Aorta (tissue), 5 donors: Measurements from ENCODE around the gene SH3RF3. TPM values are rescaled to one million over a fixed set of nuclear protein-coding genes. Genes with fewer than 3 reads are reported as not detected.

Experiments
- ATAC-seq: fragments of 200-7000 bp; cut with Tn5 transposase; one replicate; pipeline ENCODE4 v1.9.1; 2022; ENCODE audit warnings: moderate library complexity; ENCODE audit not compliant: low FRiP score
- DNase-seq, 2 donors: peaks; one replicate each; pipeline ENCODE4 v3.0.0-alpha.2; 2020
- H3K27ac ChIP-seq, 2 donors: one replicate each; pipeline ENCODE4 v1.5.1; 2013; ENCODE audit warnings: low read length in 2 of 2, mild to moderate bottlenecking in 2 of 2, moderate library complexity in 2 of 2, control low read depth in 1 of 2, inconsistent platforms in 1 of 2, low read depth in 1 of 2
- H3K27me3 ChIP-seq, 2 donors: one replicate each; pipeline ENCODE4 v1.6.1; 2013; ENCODE audit warnings: control low read depth in 1 of 2, low read length in 1 of 2, mild to moderate bottlenecking in 1 of 2, moderate library complexity in 1 of 2; ENCODE audit not compliant: insufficient read depth in 2 of 2, control insufficient read depth in 1 of 2
- H3K36me3 ChIP-seq, 2 donors: one replicate each; pipeline ENCODE4 v1.6.1; 2013; ENCODE audit warnings: control low read depth in 1 of 2, low read length in 1 of 2, mild to moderate bottlenecking in 1 of 2; ENCODE audit not compliant: insufficient read depth in 2 of 2, control insufficient read depth in 1 of 2
- H3K4me1 ChIP-seq, 2 donors: one replicate each; pipeline ENCODE4 v1.6.1; 2013; ENCODE audit warnings: low read length in 2 of 2, control low read depth in 1 of 2, mild to moderate bottlenecking in 1 of 2, moderate library complexity in 1 of 2; ENCODE audit not compliant: insufficient read depth in 2 of 2, control insufficient read depth in 1 of 2
- H3K4me3 ChIP-seq, 2 donors: one replicate each; pipeline ENCODE4 v1.5.1; 2013; ENCODE audit warnings: low read length in 2 of 2, control low read depth in 1 of 2, mild to moderate bottlenecking in 1 of 2
- H3K9me3 ChIP-seq: one replicate; pipeline ENCODE4 v1.6.1; 2013; ENCODE audit warnings: mild to moderate bottlenecking, low read length; ENCODE audit not compliant: control insufficient read depth
- WGBS, 2 donors: extraction: QIAGEN DNeasy Blood & Tissue Kit; methylation state at CpG; one replicate each; pipeline ENCODE4 v1.1.7; 2013; 5-methylcytosine and 5-hydroxymethylcytosine counted together
- intact Hi-C, 2 donors: fragments of 100-400 bp; cut with DNase I; formaldehyde crosslinking; loops; one replicate each; pipeline versions ENCODE4 v1.14.2 to v1.15.0; 2022
- polyA plus RNA-seq, 2 donors: library from polyadenylated mRNA; stranded (reverse); fragments of 200-250 nt; gene quantifications; one replicate each; pipeline ENCODE4 v1.2.3, GENCODE V29; 2013
- total RNA-seq, 2 donors: library from RNA; stranded (reverse); fragmentation: NEBNext Ultra II Directional; extraction: Animal tissue kit (Norgen Biotek cat#: 25700); gene quantifications; one replicate each; pipeline ENCODE4 v1.2.1, GENCODE V29; 2021
- donor health status: healthy with polysubstance abuse.
- donor health status: Bipolar disorder and iron deficiency.
- donor health status: DM: no; HTN: no; CAD: no.
- donor health status: DM: no; HTN: no; CAD: no.
- donor health status: DM: yes; HTN: yes; CAD: no.

Gene SH3RF3
- total and polyA plus RNA-seq, 4 donors: 3.1 to 24.4 (median 18.0) TPM

DNA sequence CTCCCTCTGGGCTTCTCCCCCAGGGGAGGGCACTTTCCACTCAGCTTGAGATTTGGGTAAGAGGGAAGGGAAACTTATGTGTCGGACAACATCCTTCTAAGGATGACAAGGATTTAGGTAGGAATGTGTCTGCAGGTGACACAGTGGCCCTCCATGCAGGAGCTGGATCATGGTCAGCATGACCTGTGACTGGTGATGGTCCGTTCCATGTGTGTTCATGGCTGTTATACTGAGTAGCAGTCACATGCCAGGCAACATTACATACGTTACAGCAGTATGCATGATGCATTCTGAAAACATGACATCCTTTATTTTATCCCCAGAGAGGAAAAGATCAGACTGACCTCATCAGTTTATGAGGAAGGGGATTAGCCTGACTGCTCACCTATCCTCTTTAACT is 292.6 kb downstream of the SH3RF3 start:
- no peak overlapping the region for H3K4me3 ChIP-seq
- intact Hi-C loops: no loop called here
- no peaks in the 10 kb centered on the region for H3K9me3 ChIP-seq
- ATAC-seq (no peak), DNase-seq (peak in 1 of 2 donors; percentile 15)
- WGBS, 2 donors: 91 to 92% methylated on average over 3 of the region's 3 CpGs
- H3K27me3 ChIP-seq: no peaks in the 10 kb centered on the region
- H3K4me1 ChIP-seq: peaks cover 0 to 4% of the 10 kb centered on the region in 2 donors
- peaks cover 0 to 2% of the 10 kb centered on the region in 2 donors for H3K36me3 ChIP-seq
- H3K27ac ChIP-seq: no peak overlapping the region

DNA sequence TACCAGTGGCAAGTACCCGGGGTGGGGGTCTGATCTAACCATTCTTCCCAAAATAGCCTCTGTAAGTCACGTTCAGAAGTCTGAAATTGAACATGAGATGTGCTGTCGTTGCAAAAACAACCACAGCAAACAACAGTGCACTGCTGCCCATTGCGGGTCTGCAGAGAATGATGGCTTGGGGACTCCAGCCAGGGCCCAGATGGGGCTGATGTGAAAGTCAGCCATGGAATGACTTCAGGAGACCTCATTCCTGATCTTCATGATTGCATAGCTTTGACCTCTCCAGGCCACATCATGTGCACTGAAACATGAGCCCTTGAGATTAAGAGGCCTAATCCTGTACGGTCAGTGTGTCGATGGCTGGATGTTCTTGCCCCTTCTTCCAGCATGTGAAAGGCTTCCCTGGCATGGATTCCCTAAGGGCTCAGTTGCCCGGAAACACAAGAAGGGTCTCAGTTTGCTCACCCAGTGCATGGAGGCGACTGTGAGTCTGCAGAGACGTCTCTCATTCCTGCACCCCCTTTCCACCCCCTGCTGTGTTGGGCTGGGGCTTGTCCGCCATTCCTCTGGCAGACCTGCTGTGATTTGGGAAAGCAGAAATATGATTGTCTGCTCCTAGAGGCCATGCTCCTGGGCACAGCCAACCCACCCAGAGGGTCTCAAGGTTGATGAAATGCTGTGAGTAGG is 293.2 kb downstream of the SH3RF3 start:
- ATAC-seq: no peak
- no peaks in the 10 kb centered on the region for H3K9me3 ChIP-seq
- H3K4me1 ChIP-seq: peaks cover 0 to 4% of the 10 kb centered on the region in 2 donors
- no peaks in the 10 kb centered on the region for H3K27me3 ChIP-seq
- no peak overlapping the region for H3K4me3 ChIP-seq
- peak in 1 of 2 donors; percentile 16 for DNase-seq
- no peak overlapping the region for H3K27ac ChIP-seq
- intact Hi-C loops: no loop called here
- 88 to 90% methylated on average over 10 of the region's 10 CpGs for WGBS, 2 donors
- H3K36me3 ChIP-seq: peaks cover 0 to 2% of the 10 kb centered on the region in 2 donors

GRCh38 chr2:109422758-109423500 is 293.9 kb downstream of the SH3RF3 start:
- Histone ChIP-seq H3K9me3 (no peaks in the 10 kb centered on the region), H3K4me1 (peaks cover 0 to 4% of the 10 kb centered on the region in 2 donors), H3K4me3 (no peak overlapping the region), H3K27me3 (no peaks in the 10 kb centered on the region), H3K27ac (no peak overlapping the region), H3K36me3 (peaks cover 0 to 2% of the 10 kb centered on the region in 2 donors)
- peak in 1 of 2 donors; percentile 62 for DNase-seq
- ATAC-seq: no peak
- intact Hi-C loops: no loop called here
- WGBS, 2 donors: 90% methylated on average over 16 of the region's 16 CpGs

GRCh38 chr2:109423556-109424359 is 294.8 kb downstream of the SH3RF3 start:
- Histone ChIP-seq H3K9me3 (no peaks in the 10 kb centered on the region), H3K27me3 (no peaks in the 10 kb centered on the region), H3K4me1 (peaks cover 0 to 4% of the 10 kb centered on the region in 2 donors), H3K4me3 (no peak overlapping the region), H3K27ac (no peak overlapping the region), H3K36me3 (peaks cover 0 to 2% of the 10 kb centered on the region in 2 donors)
- 88 to 89% methylated on average over 22 of the region's 22 CpGs for WGBS, 2 donors
- DNase-seq (peak; percentile 38 to 67), ATAC-seq (no peak)
- intact Hi-C loops: no loop called here

GRCh38 chr2:109425411-109425810 is 296.4 kb downstream of the SH3RF3 start:
- ATAC-seq (no peak), DNase-seq (no peak)
- H3K9me3 ChIP-seq: no peaks in the 10 kb centered on the region
- intact Hi-C loops: no loop called here
- H3K27ac ChIP-seq: no peak overlapping the region
- H3K4me1 ChIP-seq: no peaks in the 10 kb centered on the region
- peaks cover 0 to 2% of the 10 kb centered on the region in 2 donors for H3K36me3 ChIP-seq
- H3K27me3 ChIP-seq: no peaks in the 10 kb centered on the region
- no peak overlapping the region for H3K4me3 ChIP-seq
- 95 to 97% methylated on average over 3 of the region's 3 CpGs for WGBS, 2 donors

GRCh38 chr2:109427661-109428091 is 298.7 kb downstream of the SH3RF3 start:
- Histone ChIP-seq H3K36me3 (peaks cover 0 to 2% of the 10 kb centered on the region in 2 donors), H3K27ac (no peak overlapping the region), H3K4me1 (no peaks in the 10 kb centered on the region), H3K4me3 (no peak overlapping the region), H3K9me3 (no peaks in the 10 kb centered on the region), H3K27me3 (no peaks in the 10 kb centered on the region)
- intact Hi-C loops: no loop called here
- ATAC-seq (no peak), DNase-seq (peak; percentile 33 to 57)
- WGBS, 2 donors: 71 to 75% methylated on average over 11 of the region's 11 CpGs

GRCh38 chr2:109428281-109428680 is 299.3 kb downstream of the SH3RF3 start:
- no peak for ATAC-seq
- H3K4me1 ChIP-seq: no peaks in the 10 kb centered on the region
- WGBS, 2 donors: 95 to 96% methylated on average over 12 of the region's 12 CpGs
- intact Hi-C loops: no loop called here
- peaks cover 0 to 2% of the 10 kb centered on the region in 2 donors for H3K36me3 ChIP-seq
- peak; percentile 32 to 57 for DNase-seq
- no peaks in the 10 kb centered on the region for H3K9me3 ChIP-seq
- H3K4me3 ChIP-seq: no peak overlapping the region
- H3K27me3 ChIP-seq: no peaks in the 10 kb centered on the region
- H3K27ac ChIP-seq: no peak overlapping the region

GRCh38 chr2:109428841-109429566 is 300.0 kb downstream of the SH3RF3 start:
- intact Hi-C loops: no loop called here
- WGBS, 2 donors: 78 to 79% methylated on average over 19 of the region's 19 CpGs
- Histone ChIP-seq H3K4me3 (no peak overlapping the region), H3K27ac (no peak overlapping the region), H3K4me1 (no peaks in the 10 kb centered on the region), H3K27me3 (no peaks in the 10 kb centered on the region), H3K36me3 (peaks cover 0 to 2% of the 10 kb centered on the region in 2 donors), H3K9me3 (no peaks in the 10 kb centered on the region)
- no peak for ATAC-seq
- DNase-seq: peak; percentile 45 to 51
